SIG-M5 treated with dmso at 0.1 percent for 504 hours (cell line): ENCODE measurements around the gene NTF3.
"Not testable (repeated sequence)": the region's sequence is repeated elsewhere in the genome, so short reads cannot be mapped to it uniquely, and the experiment has no call there.

Experiments used
- DNase-seq: peaks from one replicate; lab custom pipeline; 2025; ENCODE audit not compliant: unreplicated experiment; lab: John Stamatoyannopoulos, UW

Gene NTF3

GRCh38 chr12:5525783-5526367, 94.0 kb downstream of the NTF3 start:
- no peak for DNase-seq

- DNase-seq, result no peak
These were observed 101.5 kb downstream of the NTF3 start for GRCh38 chr12:5533368-5533767.

DNA sequence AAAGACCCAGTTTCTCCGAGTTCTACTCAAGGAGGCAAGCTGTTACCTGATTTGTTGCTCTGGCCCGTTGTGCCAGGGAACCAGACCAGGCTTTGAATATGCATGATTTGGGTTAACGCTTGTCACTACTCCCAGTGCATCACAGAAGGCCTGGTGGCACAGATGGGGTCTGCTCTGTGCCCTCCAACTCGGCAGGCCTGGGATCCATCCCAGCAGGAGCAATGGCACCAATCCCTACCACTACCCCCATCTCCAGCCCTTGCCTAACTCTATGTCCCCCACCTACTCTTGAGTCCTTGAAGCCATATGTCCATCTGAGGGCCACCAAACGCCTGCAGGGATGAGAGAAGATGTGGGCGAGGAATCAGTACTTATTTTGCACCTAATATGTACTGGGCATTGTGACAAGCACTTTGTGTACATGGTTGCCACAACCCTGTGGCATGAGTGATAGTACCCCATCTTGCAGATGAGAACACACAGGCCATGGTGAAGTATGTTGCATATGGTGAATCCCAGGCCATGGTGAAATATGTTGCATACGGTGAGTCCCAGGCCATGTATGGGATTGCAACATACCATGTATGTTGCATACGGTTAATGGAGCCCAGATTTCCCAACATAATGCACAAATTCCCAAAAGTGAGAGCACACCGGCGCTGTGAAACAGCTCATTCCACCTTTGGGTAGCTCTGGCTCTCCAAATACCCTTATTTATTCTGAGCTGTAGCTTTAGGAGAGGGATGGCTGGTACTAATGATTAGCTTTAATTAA, 102.7 kb downstream of the NTF3 start:
- DNase-seq, result no peak

DNA sequence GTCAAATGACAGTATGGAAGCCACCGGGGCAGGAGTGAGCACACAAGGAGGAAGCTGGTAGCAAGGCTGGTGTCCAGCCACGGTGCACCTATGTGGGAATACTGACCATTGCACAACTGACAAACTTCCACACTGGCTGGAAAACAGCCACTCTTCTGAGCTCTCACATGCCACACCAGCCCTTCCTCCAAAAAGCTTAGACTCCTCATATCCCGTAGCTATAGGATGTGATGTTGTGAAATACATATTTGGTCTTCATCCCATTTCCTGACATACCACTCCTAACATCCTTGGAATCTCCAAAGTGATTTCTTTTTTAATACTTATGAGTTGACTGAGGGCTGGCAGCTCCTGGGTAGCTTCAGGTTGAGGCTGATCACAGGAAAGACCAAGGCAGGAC, 103.6 kb downstream of the NTF3 start:
- no peak for DNase-seq

- not testable (repeated sequence) for DNase-seq
These were observed 105.2 kb downstream of the NTF3 start for GRCh38 chr12:5537026-5537615.

DNA sequence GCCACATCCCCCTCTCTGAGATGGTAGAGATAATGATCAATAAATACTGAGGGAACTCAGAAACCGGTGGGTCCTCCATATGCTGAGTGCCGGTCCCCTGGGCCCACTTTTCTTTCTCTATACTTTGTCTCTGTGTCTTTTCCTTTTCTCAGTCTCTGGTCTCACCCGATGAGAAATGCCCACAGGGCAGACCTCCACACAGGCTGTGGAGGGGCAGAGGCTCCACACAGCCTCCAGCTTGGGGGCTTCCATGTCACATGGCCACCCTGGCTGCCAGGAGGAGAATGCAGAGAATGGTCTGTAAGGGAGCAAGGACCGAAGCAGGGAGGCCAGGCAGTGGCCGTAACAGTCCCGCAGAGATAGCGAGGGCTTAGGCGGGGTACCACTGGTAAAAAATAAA, 105.9 kb downstream of the NTF3 start:
- DNase-seq, result no peak
